C4-2B (cell line): ENCODE results near the gene BEND7.

ENCODE experiments used
- ZFX ChIP-seq: fragments of 450-650 bp; IDR thresholded peaks from 2 replicates; pipeline ENCODE4 v1.6.1; 2017
- TF ChIP-seq, protein P1 (sequence below): fragments of 450-650 bp; conservative IDR thresholded peaks from 2 replicates; pipeline ENCODE4 v1.5.1; 2017; ENCODE audit warnings: mild to moderate bottlenecking

DNA sequence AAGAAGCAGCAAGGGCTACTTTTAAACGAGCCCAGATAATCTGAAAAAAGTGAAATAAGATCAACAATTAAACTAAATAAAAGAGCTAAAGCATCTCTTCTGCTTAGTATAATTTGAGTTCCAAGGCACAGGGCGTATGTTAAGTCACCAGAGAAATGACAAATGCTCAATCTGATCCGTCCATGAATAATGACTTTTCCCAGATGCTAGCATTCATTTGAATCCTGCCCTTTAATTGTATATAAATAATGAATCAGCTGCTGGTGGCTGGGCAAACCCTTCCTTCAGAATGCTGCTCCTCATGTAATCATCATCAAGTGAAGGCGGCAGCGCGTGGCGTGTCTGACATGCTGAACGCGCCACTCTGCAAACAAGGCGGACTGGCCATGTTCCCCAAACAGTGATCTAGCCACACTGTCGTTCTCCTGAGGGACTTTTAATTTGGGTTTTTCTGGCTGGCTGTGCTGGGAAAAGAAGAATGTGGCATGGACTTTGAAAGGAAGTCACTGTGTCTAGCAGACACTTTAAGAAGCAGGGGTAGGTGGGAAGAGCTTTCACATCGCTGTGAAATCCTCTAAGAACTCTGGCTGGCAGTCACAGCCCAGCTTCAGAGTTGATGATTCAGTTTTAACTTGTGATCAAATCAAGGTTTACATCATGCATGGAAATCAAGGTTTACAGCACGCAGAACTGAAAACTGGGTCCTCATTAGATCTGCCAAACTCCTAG, 70.7 kb downstream of the BEND7 start:
- TF ChIP-seq, protein P1, sequence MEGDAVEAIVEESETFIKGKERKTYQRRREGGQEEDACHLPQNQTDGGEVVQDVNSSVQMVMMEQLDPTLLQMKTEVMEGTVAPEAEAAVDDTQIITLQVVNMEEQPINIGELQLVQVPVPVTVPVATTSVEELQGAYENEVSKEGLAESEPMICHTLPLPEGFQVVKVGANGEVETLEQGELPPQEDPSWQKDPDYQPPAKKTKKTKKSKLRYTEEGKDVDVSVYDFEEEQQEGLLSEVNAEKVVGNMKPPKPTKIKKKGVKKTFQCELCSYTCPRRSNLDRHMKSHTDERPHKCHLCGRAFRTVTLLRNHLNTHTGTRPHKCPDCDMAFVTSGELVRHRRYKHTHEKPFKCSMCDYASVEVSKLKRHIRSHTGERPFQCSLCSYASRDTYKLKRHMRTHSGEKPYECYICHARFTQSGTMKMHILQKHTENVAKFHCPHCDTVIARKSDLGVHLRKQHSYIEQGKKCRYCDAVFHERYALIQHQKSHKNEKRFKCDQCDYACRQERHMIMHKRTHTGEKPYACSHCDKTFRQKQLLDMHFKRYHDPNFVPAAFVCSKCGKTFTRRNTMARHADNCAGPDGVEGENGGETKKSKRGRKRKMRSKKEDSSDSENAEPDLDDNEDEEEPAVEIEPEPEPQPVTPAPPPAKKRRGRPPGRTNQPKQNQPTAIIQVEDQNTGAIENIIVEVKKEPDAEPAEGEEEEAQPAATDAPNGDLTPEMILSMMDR: no peak
- TF ChIP-seq ZFX: no peak
